HG03159 (cell line): Measurements from ENCODE around the gene GAPVD1.
A peak's percentile ranks its signal among the peaks of the same experiment; 100 is the strongest.
"Not testable (repeated sequence)": the region's sequence is repeated elsewhere in the genome, so short reads cannot be mapped to it uniquely, and the experiment has no call there.

Experiments
- ATAC-seq: cut with Tn5 transposase; IDR thresholded peaks from one replicate; pipeline ENCODE4 v1.9.1; 2021; ENCODE audit warnings: mild to moderate bottlenecking, moderate library complexity; ENCODE audit not compliant: unreplicated experiment

The GAPVD1 gene

GRCh38 chr9:125297917-125298316 lies 36.3 kb downstream of the GAPVD1 start:
- ATAC-seq = no peak

GRCh38 chr9:125302241-125302640 lies 40.6 kb downstream of the GAPVD1 start:
- ATAC-seq = no peak

- ATAC-seq = no peak
Observed at GRCh38 chr9:125304273-125304672, 42.6 kb downstream of the GAPVD1 start.

GRCh38 chr9:125312411-125312810 lies 50.8 kb downstream of the GAPVD1 start:
- no peak for ATAC-seq

GRCh38 chr9:125316359-125316758 lies 54.7 kb downstream of the GAPVD1 start:
- ATAC-seq = not testable (repeated sequence)

GRCh38 chr9:125317704-125318103 lies 56.1 kb downstream of the GAPVD1 start:
- ATAC-seq = no peak

- no peak for ATAC-seq
Observed at GRCh38 chr9:125321496-125321895, 59.9 kb downstream of the GAPVD1 start.

GRCh38 chr9:125323615-125324014 lies 62.0 kb downstream of the GAPVD1 start:
- no peak for ATAC-seq

GRCh38 chr9:125325826-125326225 lies 64.2 kb downstream of the GAPVD1 start:
- ATAC-seq = no peak

GRCh38 chr9:125329978-125330377 lies 68.4 kb downstream of the GAPVD1 start:
- no peak for ATAC-seq

GRCh38 chr9:125330587-125330986 lies 69.0 kb downstream of the GAPVD1 start:
- no peak for ATAC-seq

GRCh38 chr9:125332527-125332926 lies 70.9 kb downstream of the GAPVD1 start:
- peak; percentile 67 for ATAC-seq

GRCh38 chr9:125337236-125337635 lies 75.6 kb downstream of the GAPVD1 start:
- ATAC-seq = no peak

- ATAC-seq = no peak
Observed at GRCh38 chr9:125338929-125339328, 77.3 kb downstream of the GAPVD1 start.

- ATAC-seq = no peak
Observed at GRCh38 chr9:125341566-125341965, 79.9 kb downstream of the GAPVD1 start.

GRCh38 chr9:125343518-125344275 lies 82.1 kb downstream of the GAPVD1 start:
- no peak for ATAC-seq

GRCh38 chr9:125346080-125346732 lies 84.6 kb downstream of the GAPVD1 start:
- ATAC-seq = no peak

- ATAC-seq = no peak
Observed at GRCh38 chr9:125355601-125356000, 94.0 kb downstream of the GAPVD1 start.

- ATAC-seq = no peak
Observed at GRCh38 chr9:125356032-125356431, 94.4 kb downstream of the GAPVD1 start.

GRCh38 chr9:125359011-125359410 lies 97.4 kb downstream of the GAPVD1 start:
- no peak for ATAC-seq

GRCh38 chr9:125360601-125361000 lies 99.0 kb downstream of the GAPVD1 start:
- ATAC-seq = no peak

- no peak for ATAC-seq
Observed at GRCh38 chr9:125361837-125362531, 100.4 kb downstream of the GAPVD1 start.
